OCI-LY3 (cell line): Measurements from ENCODE around the gene OR51B2.

ENCODE experiments used
- EZH2phosphoT487 ChIP-seq: fragments of 200-600 bp; shearing (Covaris generic); IDR thresholded peaks from 2 replicates; pipeline ENCODE4 v1.6.1; 2018; ENCODE audit warnings: antibody characterized with exemption, mixed run types, low read depth
- TF ChIP-seq, protein P1 (sequence below): fragments of 200-600, 300-600 bp; sonication (generic); IDR thresholded peaks from 2 replicates; pipeline ENCODE4 v1.5.1; 2014; ENCODE audit warnings: antibody characterized with exemption, low read length, low read depth

- TF ChIP-seq, protein P1, sequence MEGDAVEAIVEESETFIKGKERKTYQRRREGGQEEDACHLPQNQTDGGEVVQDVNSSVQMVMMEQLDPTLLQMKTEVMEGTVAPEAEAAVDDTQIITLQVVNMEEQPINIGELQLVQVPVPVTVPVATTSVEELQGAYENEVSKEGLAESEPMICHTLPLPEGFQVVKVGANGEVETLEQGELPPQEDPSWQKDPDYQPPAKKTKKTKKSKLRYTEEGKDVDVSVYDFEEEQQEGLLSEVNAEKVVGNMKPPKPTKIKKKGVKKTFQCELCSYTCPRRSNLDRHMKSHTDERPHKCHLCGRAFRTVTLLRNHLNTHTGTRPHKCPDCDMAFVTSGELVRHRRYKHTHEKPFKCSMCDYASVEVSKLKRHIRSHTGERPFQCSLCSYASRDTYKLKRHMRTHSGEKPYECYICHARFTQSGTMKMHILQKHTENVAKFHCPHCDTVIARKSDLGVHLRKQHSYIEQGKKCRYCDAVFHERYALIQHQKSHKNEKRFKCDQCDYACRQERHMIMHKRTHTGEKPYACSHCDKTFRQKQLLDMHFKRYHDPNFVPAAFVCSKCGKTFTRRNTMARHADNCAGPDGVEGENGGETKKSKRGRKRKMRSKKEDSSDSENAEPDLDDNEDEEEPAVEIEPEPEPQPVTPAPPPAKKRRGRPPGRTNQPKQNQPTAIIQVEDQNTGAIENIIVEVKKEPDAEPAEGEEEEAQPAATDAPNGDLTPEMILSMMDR = no peak
- TF ChIP-seq EZH2phosphoT487 = no peak
Observed at GRCh38 chr11:5286901-5287300, 37.2 kb downstream of the OR51B2 start.
